A204.1 (cell line): ENCODE results near the gene ABCB8.

Experiments
- FAIRE-seq: peaks from 2 replicates; lab custom pipeline; 2012; peaks lifted over from hg19 to GRCh38; lab: Jason Lieb, UNC

Gene ABCB8

GRCh38 chr7:151074817-151075661, 46.8 kb downstream of the ABCB8 start:
- FAIRE-seq: no peak

- FAIRE-seq: no peak
These were observed 47.4 kb downstream of the ABCB8 start for GRCh38 chr7:151075662-151075971.

- FAIRE-seq: no peak
These were observed 47.8 kb downstream of the ABCB8 start for GRCh38 chr7:151075978-151076426.

- no peak for FAIRE-seq
These were observed 48.8 kb downstream of the ABCB8 start for GRCh38 chr7:151076863-151077704.

- FAIRE-seq: no peak
These were observed 49.5 kb downstream of the ABCB8 start for GRCh38 chr7:151077705-151078232.

- no peak for FAIRE-seq
These were observed 50.2 kb downstream of the ABCB8 start for GRCh38 chr7:151078233-151079040.

- no peak for FAIRE-seq
These were observed 51.1 kb downstream of the ABCB8 start for GRCh38 chr7:151079199-151079910.

GRCh38 chr7:151080067-151080521, 51.8 kb downstream of the ABCB8 start:
- FAIRE-seq: no peak

GRCh38 chr7:151080522-151081169, 52.4 kb downstream of the ABCB8 start, which contains the start of gene FASTK:
TSS of gene FASTK (minus strand) at chr7:151080809. CDS start at chr7:151080766, 43 bp downstream.
- FAIRE-seq: no peak

- no peak for FAIRE-seq
These were observed 53.2 kb downstream of the ABCB8 start for GRCh38 chr7:151081170-151082101.

- no peak for FAIRE-seq
These were observed 54.2 kb downstream of the ABCB8 start for GRCh38 chr7:151082141-151083070.

- no peak for FAIRE-seq
These were observed 55.0 kb downstream of the ABCB8 start, which contains the start of gene TMUB1 for GRCh38 chr7:151083071-151083823. TSS of gene TMUB1 (minus strand) at chr7:151083493. CDS start at chr7:151082563, 930 bp downstream.

- FAIRE-seq: no peak
These were observed 55.5 kb downstream of the ABCB8 start for GRCh38 chr7:151083824-151084160.

GRCh38 chr7:151085329-151085690, 57.1 kb downstream of the ABCB8 start:
- no peak for FAIRE-seq

- peak; percentile 68 for FAIRE-seq
These were observed 57.7 kb downstream of the ABCB8 start, which contains the start of gene AGAP3 for GRCh38 chr7:151085691-151086620. TSS of gene AGAP3 (plus strand) at chr7:151086475. CDS start at chr7:151086742, 267 bp downstream.

GRCh38 chr7:151086802-151087244, 58.6 kb downstream of the ABCB8 start:
- FAIRE-seq: no peak
